SK-N-SH (cell line): ENCODE measurements around the gene HSD11B2. TPM values are rescaled to one million over a fixed set of nuclear protein-coding genes. Genes with fewer than 3 reads are reported as not detected.

ENCODE experiments used
- CTCF ChIA-PET: fragments of 300-600, 350-600 bp; formaldehyde crosslinking; extraction: SDS; loops from one replicate; lab custom pipeline; 2021; lab: Yijun Ruan, JAX
- POLR2A ChIA-PET: fragments of 350-600 bp; sonication (Branson Sonifier 250); formaldehyde crosslinking; extraction: SDS; loops from one replicate; lab custom pipeline; 2020; ENCODE audit warnings: antibody characterized with exemption, inconsistent platforms; lab: Yijun Ruan, JAX
- DNase-seq: peaks from one replicate; pipeline ENCODE4 v3.0.0; 2012
- H2AFZ ChIP-seq: fragments of 200-600 bp; sonication (generic); 2 replicates; pipeline ENCODE4 v1.8.1; 2016; ENCODE audit warnings: antibody characterized with exemption, mild to moderate bottlenecking, low read depth
- H3F3A ChIP-seq: fragments of 200-600 bp; sonication (generic); replicated peaks from 2 replicates; pipeline ENCODE3; 2016; ENCODE audit warnings: antibody characterized with exemption, mild to moderate bottlenecking; ENCODE audit not compliant: insufficient read depth
- H3K27ac ChIP-seq, 2 experiments: fragments of 200-500 bp in 1 of 2; fragments of 200-600 bp in 1 of 2; sonication (Bioruptor generic) in 1 of 2; sonication (generic), shearing (Covaris generic) in 1 of 2; 2 replicates each; pipeline versions ENCODE4 v1.5.1 to v1.6.1; 2014 to 2016; ENCODE audit warnings: low read depth in 2 of 2, inconsistent platforms in 1 of 2, low read length in 1 of 2, mild to moderate bottlenecking in 1 of 2, mixed read lengths in 1 of 2
- H3K27me3 ChIP-seq: fragments of 200-600 bp; sonication (generic), shearing (Covaris generic); 2 replicates; pipeline ENCODE4 v1.6.1; 2016; ENCODE audit warnings: mixed run types; ENCODE audit not compliant: insufficient read depth
- H3K36me3 ChIP-seq, 2 experiments: fragments of 200-500 bp in 1 of 2; fragments of 200-600 bp in 1 of 2; sonication (Bioruptor generic) in 1 of 2; sonication (generic) in 1 of 2; replicated peaks in 1 of 2; 2 replicates each; pipeline versions ENCODE3 to v1.5.1; 2014 to 2016; ENCODE audit warnings: low read length in 1 of 2, mild to moderate bottlenecking in 1 of 2; ENCODE audit not compliant: insufficient read depth in 2 of 2, control insufficient read depth in 1 of 2
- H3K4me1 ChIP-seq, 2 experiments: fragments of 200-500 bp in 1 of 2; fragments of 200-600 bp in 1 of 2; sonication (Bioruptor generic) in 1 of 2; sonication (generic), shearing (Covaris generic) in 1 of 2; 2 replicates each; pipeline versions ENCODE4 v1.5.1 to v1.6.1; 2014 to 2016; ENCODE audit warnings: low read depth in 1 of 2, low read length in 1 of 2, mixed run types in 1 of 2; ENCODE audit not compliant: insufficient read depth in 2 of 2, control insufficient read depth in 1 of 2
- H3K4me2 ChIP-seq: fragments of 200-600 bp; sonication (generic), shearing (Covaris generic); 2 replicates; pipeline ENCODE4 v1.6.1; 2017; ENCODE audit warnings: mixed run types
- H3K4me3 ChIP-seq, 2 experiments: fragments of 200-500 bp in 1 of 2; fragments of 200-600 bp in 1 of 2; sonication (Bioruptor generic) in 1 of 2; sonication (generic), shearing (Covaris generic) in 1 of 2; 2 replicates each; pipeline versions ENCODE4 v1.5.1 to v1.8.1; 2014 to 2016; ENCODE audit warnings: low read depth in 2 of 2, inconsistent platforms in 1 of 2, low read length in 1 of 2, mild to moderate bottlenecking in 1 of 2, mixed read lengths in 1 of 2, moderate library complexity in 1 of 2
- H3K79me2 ChIP-seq: fragments of 200-600 bp; sonication (generic); 2 replicates; pipeline ENCODE4 v1.8.1; 2017; ENCODE audit warnings: mild to moderate bottlenecking; ENCODE audit not compliant: insufficient read depth
- H3K9ac ChIP-seq: fragments of 200-600 bp; sonication (generic); 2 replicates; pipeline ENCODE4 v1.6.1; 2017; ENCODE audit warnings: mixed run types
- H3K9me2 ChIP-seq: fragments of 200-600 bp; sonication (generic); 2 replicates; pipeline ENCODE4 v1.6.1; 2017; ENCODE audit warnings: mixed run types
- H3K9me3 ChIP-seq: fragments of 200-600 bp; sonication (generic); 2 replicates; pipeline ENCODE4 v1.6.1; 2017; ENCODE audit warnings: mixed run types, mild to moderate bottlenecking, moderate library complexity
- H4K20me1 ChIP-seq: fragments of 200-600 bp; sonication (generic); 2 replicates; pipeline ENCODE4 v1.6.1; 2017; ENCODE audit warnings: mild to moderate bottlenecking, mixed run types; ENCODE audit not compliant: insufficient read depth
- FOXM1 ChIP-seq: IDR thresholded peaks from 2 replicates; pipeline ENCODE4 v1.4.0; 2012; ENCODE audit warnings: low read depth, mild to moderate bottlenecking
- GATA2 ChIP-seq: sonication (generic); formaldehyde crosslinking; IDR thresholded peaks from 2 replicates; pipeline ENCODE4 v1.5.0; 2020; ENCODE audit warnings: mild to moderate bottlenecking, missing genetic modification reagents
- MXI1 ChIP-seq: IDR thresholded peaks from 2 replicates; pipeline ENCODE4 v1.6.1; 2012; ENCODE audit warnings: mild to moderate bottlenecking, low read depth, low read length, improper control_type of control experiment
- RFX5 ChIP-seq: IDR thresholded peaks from 2 replicates; pipeline ENCODE4 v1.6.1; 2012; ENCODE audit warnings: mild to moderate bottlenecking, improper control_type of control experiment, low read length
- SIN3A ChIP-seq: IDR thresholded peaks from 2 replicates; pipeline ENCODE4 v1.6.1; 2012; ENCODE audit warnings: low read depth, mild to moderate bottlenecking, low read length, moderate library complexity, borderline replicate concordance
- WGBS: methylation state at CpG from one replicate; pipeline ENCODE4 v1.1.6; 2017; ENCODE audit warnings: low lambda C conversion rate; 5-methylcytosine and 5-hydroxymethylcytosine counted together
- polyA plus RNA-seq, 3 experiments: library from polyadenylated mRNA; depleted of rRNA; stranded (reverse); fragments of >200 nt; gene quantifications; 2 replicates each; pipeline ENCODE4 v1.2.3, GENCODE V29; 2012
- TF ChIP-seq, protein P1 (sequence below): IDR thresholded peaks from 2 replicates; pipeline ENCODE4; 2012
- TF ChIP-seq, protein P2 (sequence below): fragments of 150-350 bp; IDR thresholded peaks from 2 replicates; pipeline ENCODE4 v1.6.1; 2017; ENCODE audit warnings: antibody characterized with exemption, low read length, low read depth, borderline replicate concordance
- TF ChIP-seq, protein P3 (sequence below): IDR thresholded peaks from 2 replicates; pipeline ENCODE4 v1.6.1; 2012; ENCODE audit warnings: mild to moderate bottlenecking, low read depth, low read length, moderate library complexity
- TF ChIP-seq, protein P4 (sequence below): fragments of 200-600 bp; sonication (generic); IDR thresholded peaks from 2 replicates; pipeline ENCODE4 v1.6.1; 2017; ENCODE audit warnings: antibody characterized with exemption, mild to moderate bottlenecking, moderate library complexity

The HSD11B2 gene
- polyA plus RNA-seq, 1 of the 3 experiments (the other 2 are of a cell fraction): 0.23 TPM

DNA sequence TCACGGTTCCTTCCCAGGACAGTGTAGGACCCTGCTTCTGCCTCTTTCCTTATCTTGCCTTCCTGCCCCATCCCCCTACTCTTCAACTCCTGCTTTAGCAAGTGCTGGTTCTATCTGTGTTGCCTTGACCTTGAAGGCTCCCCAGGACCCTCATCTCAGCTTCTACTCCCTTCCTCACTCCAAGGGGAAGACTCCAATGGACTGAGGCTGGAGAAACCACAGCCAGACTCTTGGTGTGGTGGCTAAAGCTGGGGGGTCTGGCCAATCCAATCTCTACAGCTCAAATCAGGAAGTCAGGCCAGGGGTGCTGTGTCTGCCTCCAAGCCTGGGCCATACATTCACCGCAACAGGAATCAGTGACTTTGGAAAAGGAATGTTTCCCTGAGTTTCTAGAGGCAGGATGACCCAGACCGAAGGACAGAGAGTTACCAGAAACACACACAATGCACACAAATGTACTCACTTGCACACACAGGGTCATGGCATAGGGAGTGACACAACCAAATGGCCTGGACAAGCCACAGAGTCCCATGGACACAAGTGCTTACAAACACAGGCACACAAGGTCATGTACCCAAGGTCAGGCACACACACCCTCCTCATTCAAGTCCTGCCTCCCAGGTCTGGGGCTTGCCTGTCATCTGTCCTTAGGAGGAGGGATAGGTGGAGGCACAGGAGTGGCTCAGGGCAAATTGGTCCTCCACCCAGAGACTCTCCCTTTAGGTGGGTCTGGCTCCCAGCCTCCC is 1.7 kb upstream of the HSD11B2 start:
- no peak overlapping the region for H3K4me3 ChIP-seq
- TF ChIP-seq, protein P1, sequence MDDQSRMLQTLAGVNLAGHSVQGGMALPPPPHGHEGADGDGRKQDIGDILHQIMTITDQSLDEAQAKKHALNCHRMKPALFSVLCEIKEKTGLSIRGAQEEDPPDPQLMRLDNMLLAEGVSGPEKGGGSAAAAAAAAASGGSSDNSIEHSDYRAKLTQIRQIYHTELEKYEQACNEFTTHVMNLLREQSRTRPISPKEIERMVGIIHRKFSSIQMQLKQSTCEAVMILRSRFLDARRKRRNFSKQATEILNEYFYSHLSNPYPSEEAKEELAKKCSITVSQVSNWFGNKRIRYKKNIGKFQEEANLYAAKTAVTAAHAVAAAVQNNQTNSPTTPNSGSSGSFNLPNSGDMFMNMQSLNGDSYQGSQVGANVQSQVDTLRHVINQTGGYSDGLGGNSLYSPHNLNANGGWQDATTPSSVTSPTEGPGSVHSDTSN: no peak
- TF ChIP-seq GATA2 (no peak), FOXM1 (no peak), MXI1 (no peak), SIN3A (no peak), RFX5 (no peak)
- TF ChIP-seq, protein P2, sequence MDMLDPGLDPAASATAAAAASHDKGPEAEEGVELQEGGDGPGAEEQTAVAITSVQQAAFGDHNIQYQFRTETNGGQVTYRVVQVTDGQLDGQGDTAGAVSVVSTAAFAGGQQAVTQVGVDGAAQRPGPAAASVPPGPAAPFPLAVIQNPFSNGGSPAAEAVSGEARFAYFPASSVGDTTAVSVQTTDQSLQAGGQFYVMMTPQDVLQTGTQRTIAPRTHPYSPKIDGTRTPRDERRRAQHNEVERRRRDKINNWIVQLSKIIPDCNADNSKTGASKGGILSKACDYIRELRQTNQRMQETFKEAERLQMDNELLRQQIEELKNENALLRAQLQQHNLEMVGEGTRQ: no peak
- TF ChIP-seq, protein P3, sequence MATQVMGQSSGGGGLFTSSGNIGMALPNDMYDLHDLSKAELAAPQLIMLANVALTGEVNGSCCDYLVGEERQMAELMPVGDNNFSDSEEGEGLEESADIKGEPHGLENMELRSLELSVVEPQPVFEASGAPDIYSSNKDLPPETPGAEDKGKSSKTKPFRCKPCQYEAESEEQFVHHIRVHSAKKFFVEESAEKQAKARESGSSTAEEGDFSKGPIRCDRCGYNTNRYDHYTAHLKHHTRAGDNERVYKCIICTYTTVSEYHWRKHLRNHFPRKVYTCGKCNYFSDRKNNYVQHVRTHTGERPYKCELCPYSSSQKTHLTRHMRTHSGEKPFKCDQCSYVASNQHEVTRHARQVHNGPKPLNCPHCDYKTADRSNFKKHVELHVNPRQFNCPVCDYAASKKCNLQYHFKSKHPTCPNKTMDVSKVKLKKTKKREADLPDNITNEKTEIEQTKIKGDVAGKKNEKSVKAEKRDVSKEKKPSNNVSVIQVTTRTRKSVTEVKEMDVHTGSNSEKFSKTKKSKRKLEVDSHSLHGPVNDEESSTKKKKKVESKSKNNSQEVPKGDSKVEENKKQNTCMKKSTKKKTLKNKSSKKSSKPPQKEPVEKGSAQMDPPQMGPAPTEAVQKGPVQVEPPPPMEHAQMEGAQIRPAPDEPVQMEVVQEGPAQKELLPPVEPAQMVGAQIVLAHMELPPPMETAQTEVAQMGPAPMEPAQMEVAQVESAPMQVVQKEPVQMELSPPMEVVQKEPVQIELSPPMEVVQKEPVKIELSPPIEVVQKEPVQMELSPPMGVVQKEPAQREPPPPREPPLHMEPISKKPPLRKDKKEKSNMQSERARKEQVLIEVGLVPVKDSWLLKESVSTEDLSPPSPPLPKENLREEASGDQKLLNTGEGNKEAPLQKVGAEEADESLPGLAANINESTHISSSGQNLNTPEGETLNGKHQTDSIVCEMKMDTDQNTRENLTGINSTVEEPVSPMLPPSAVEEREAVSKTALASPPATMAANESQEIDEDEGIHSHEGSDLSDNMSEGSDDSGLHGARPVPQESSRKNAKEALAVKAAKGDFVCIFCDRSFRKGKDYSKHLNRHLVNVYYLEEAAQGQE: no peak
- TF ChIP-seq, protein P4, sequence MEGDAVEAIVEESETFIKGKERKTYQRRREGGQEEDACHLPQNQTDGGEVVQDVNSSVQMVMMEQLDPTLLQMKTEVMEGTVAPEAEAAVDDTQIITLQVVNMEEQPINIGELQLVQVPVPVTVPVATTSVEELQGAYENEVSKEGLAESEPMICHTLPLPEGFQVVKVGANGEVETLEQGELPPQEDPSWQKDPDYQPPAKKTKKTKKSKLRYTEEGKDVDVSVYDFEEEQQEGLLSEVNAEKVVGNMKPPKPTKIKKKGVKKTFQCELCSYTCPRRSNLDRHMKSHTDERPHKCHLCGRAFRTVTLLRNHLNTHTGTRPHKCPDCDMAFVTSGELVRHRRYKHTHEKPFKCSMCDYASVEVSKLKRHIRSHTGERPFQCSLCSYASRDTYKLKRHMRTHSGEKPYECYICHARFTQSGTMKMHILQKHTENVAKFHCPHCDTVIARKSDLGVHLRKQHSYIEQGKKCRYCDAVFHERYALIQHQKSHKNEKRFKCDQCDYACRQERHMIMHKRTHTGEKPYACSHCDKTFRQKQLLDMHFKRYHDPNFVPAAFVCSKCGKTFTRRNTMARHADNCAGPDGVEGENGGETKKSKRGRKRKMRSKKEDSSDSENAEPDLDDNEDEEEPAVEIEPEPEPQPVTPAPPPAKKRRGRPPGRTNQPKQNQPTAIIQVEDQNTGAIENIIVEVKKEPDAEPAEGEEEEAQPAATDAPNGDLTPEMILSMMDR: no peak
- H3K4me1 ChIP-seq: peaks cover 0 to 12% of the 10 kb centered on the region in 2 experiments; a peak in 1 of 4 replicates
- H3K36me3 ChIP-seq: no peaks in the 10 kb centered on the region
- H3K27me3 ChIP-seq: no peaks in the 10 kb centered on the region; the same call in 1 of the 2 replicates
- 94% methylated on average over 3 of the region's 3 CpGs for WGBS
- no peaks in the 10 kb centered on the region for H3K79me2 ChIP-seq
- no peaks in the 10 kb centered on the region for H3K9me3 ChIP-seq
- POLR2A ChIA-PET: no interaction called here
- no peaks in the 10 kb centered on the region for H3F3A ChIP-seq
- no peak overlapping the region for H3K27ac ChIP-seq
- no peaks in the 10 kb centered on the region for H3K9me2 ChIP-seq
- H4K20me1 ChIP-seq: no peaks in the 10 kb centered on the region
- H3K4me2 ChIP-seq: no peak overlapping the region
- no peak for DNase-seq
- H2AFZ ChIP-seq: no peak overlapping the region
- no peak overlapping the region for H3K9ac ChIP-seq
- CTCF ChIA-PET: interaction anchor here (1.1 to 5.9 kb wide), 19 partner anchors 12 to 169 kb away, joined by 3 to 76 read pairs (median 9); partner anchors contain the start of genes ATP6V0D1, TPPP3 and ZDHHC1
